Endometrium (tissue), 2 donors: ENCODE measurements around the gene SLC30A2.

Experiments used
- FAIRE-seq: peaks from 2 replicates; lab custom pipeline; 2012; peaks lifted over from hg19 to GRCh38; lab: Jason Lieb, UNC
- donor health status: control.
- donor health status: control.

SLC30A2 gene

DNA sequence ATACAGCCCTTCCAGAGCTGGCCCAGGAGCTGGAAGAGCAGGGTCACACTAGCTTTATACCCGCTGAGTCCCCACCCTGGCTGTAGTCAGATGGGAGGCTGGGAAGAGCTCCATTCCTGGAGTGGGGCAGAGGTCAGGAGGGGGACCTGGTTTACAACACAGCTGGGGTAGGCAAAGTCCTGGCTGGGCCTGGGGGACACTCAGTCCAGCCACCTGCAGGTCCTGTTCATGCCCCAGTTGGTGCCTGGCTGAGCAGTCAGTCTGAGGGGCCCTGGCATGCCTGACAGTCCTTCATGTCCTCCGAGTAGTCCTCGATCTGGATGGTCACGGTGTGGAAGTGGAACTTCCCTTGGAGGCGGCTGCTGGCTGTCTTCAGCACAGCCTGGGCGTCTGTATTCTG is 7.0 kb downstream of the SLC30A2 start:
- FAIRE-seq, result no peak

DNA sequence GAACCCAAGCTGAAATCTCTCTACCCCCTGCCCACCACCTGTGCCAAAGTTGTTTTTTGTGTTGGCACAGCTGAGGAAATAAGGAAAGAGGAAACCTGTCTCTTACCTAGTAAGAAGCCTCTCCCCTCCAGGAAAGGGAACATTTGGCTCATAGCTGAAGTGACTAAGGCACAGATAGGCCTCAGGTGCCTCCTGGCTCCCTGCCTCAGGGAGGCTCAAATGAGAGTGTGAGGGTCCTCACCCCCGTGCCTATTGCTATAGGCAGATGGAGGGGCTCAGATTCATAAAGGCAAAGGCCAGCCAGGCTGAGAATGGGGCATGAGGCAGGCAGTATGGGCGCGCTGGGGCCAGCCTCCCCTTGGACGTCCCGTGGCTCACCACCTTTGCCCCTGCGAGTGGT is 7.4 kb downstream of the SLC30A2 start:
- no peak for FAIRE-seq

DNA sequence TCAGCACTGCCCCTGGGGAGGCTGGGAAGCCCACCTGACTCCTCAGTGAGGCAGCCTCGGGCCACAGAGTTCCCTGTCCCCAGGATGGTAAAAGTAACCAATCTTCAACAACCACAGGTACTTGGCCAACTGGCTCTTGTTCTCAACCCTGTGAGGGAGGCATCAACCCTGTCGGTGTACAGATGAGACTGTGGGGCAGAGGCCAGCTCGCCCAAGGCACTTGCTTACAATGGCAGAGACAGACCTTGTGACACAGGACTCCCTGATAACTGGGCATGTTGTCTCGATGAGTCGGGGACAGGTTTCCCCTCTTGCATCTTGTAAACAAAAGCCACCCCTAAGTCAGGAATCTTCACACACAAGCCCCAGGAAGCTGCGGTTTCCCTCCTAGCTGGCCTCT is 8.0 kb downstream of the SLC30A2 start:
- no peak for FAIRE-seq

GRCh38 chr1:26036756-26037281 is 9.1 kb downstream of the SLC30A2 start:
- FAIRE-seq, result no peak

- no peak for FAIRE-seq
These were observed 9.8 kb downstream of the SLC30A2 start for GRCh38 chr1:26035959-26036755.

DNA sequence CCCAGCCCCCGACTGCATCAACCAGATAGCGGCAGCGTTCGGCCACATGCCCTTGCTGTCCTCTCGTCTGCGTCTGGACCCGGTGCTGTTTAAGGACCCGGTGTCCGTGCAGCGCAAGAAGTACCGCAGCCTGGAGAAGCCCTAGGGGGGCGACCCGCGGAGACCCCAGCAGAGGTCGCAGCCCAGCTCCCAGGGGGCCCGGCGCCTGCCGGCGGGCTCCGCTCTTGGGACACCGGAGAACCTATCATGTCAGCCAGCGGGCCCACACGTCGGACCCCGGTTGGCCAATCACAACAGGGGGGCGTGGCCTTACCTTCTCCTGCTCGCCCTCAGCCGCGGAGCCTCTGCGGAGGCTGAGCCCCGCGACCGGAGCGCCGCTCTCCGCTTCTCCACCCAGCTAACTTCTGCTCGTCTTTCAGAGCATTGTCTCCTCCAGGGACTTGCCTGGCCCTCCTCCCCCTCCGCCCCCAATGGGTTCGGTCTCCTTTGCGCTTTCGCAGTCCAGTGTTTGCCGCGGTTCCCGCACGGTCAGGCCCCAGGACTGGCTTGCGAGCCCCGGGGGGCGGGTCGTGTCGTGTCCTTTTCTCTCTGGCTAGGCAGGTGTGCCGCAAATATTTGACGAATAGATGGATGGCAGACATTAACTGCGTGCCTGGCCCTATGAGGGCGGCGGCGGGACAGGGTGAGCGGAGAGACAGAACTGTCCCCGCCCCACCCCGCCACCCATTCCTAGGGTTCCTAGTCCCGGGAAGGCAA is 10.5 kb downstream of the SLC30A2 start:
- FAIRE-seq, result no peak

- FAIRE-seq, result no peak
These were observed 11.3 kb downstream of the SLC30A2 start for GRCh38 chr1:26034504-26035202.

DNA sequence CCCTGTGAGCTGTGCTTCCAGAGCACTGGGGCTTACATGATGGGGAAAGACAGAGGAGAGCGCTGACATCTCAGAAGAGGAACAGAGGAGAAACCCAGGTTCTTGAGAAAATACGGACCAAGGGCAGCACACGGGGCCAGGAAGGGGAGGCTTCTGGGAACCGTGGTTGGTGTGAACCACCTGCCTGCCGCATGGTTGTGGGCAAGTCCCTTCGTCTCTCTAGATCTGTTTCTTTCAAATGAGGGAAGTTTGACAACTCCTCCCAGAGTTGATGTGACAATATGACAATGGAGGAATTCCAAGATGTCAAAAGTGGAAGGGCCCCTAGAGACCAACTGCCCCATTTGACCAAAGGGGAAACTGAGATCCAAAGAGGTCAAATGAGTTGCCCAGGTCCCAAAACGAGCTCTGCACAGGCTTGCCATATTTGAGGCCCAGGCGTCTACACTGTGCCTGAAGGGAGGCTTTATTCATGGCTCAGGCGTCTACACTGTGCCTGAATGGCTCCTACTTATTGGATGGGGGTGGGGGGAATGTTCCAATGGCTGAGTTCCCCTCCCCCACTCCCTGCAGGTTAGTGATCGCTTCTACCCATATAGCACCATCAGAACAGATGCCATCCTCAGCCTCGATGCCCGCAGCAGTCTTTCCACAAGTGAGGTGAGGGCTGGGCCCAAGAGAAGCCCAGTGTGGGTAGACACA is 13.1 kb downstream of the SLC30A2 start:
- no peak for FAIRE-seq

DNA sequence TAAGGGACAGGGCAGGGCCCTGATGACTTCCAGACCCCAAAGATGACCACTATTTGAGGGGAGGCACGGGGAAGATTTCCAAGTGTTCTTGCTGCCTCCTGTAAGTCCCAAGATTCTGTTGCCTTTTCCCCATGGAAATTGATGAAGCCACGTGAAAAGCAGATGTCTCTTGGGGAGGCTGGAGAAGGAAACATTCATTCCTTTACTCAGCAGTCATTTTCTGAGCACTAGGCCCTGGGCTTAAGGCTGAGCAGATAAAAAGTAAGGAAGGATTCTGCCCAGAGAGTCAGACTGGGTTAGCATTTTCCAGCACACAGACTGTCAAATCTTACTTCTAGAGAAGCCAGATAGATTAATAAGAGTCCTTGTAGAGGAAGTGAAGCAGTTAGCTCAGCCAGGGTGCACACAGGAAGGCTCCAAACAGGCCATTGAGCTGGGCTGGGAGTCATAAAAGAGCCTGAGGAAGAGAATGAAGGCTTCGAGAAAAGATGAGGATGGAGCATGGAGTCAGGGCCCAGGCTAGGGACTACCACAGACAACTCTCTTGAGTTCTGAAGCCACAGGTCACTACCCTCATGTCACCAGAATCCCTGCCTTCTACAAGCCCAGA is 14.2 kb downstream of the SLC30A2 start:
- FAIRE-seq, result no peak

- FAIRE-seq, result no peak
These were observed 14.7 kb downstream of the SLC30A2 start for GRCh38 chr1:26031196-26031595.

DNA sequence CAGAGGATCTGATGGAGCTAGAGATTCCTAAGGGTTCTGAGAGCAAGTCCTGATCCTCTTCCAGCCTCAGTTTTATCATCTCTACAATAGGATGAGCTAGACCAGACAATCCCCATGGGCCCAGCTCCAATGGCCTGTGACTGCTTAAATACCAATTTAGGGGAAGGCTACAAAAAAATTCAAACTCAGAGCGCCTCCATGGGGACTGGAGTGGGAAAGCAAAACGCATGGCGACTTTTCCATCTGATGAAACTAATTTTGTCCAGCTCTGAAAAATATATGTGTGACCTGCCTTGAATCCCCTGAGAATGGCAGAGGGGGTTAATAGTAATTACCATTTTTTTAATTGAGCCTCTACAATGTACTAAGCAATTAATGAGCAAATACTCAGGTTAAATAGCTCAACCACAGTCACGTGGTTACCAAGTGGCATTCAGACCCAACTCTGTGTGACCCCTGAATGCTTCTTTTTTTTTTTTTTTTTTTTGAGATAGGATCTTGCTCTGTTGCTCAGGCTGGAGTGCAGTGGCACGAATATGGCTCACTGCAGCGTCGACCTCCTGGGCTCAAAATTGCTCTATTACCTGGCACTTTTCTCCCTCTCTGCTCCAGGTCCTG is 15.9 kb downstream of the SLC30A2 start:
- FAIRE-seq, result no peak

DNA sequence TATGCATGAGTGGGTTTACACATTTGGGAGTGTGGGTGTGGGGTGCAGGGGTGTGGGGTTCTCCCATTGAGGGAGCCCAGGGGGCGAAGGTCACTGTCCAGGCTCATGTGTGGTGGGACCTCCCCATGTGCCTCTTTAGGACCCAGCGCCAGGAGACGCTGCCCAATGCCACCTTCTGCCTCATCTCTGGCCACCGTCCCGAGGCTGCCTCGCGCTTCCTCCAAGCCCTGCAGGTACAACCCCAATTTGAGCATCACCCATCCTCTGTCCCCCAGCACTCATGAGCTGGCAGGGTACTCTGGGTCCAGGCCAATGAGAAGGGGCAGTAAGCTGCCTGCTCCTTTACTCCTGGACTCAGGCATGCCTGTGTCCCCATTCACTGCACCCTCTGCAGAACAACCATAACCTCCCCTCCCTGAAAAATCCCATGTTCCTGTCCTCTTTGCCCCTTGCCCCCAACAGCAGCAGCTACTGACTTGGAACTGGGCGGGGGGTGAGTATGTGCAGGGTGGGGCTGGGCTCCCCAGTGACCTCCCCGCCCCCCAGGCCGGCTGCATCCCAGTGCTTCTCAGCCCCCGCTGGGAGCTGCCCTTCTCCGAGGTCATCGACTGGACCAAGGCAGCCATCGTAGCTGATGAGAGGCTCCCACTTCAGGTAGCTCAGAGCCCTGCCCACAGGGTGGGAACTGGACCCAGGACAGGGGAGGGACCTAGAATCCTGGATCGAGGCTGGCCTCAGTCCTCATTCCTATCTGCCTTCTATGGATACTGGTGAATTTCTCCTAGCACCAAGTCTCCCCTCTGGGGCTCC is 16.7 kb downstream of the SLC30A2 start:
- FAIRE-seq, result no peak

GRCh38 chr1:26028490-26028980 is 17.4 kb downstream of the SLC30A2 start:
- no peak for FAIRE-seq

DNA sequence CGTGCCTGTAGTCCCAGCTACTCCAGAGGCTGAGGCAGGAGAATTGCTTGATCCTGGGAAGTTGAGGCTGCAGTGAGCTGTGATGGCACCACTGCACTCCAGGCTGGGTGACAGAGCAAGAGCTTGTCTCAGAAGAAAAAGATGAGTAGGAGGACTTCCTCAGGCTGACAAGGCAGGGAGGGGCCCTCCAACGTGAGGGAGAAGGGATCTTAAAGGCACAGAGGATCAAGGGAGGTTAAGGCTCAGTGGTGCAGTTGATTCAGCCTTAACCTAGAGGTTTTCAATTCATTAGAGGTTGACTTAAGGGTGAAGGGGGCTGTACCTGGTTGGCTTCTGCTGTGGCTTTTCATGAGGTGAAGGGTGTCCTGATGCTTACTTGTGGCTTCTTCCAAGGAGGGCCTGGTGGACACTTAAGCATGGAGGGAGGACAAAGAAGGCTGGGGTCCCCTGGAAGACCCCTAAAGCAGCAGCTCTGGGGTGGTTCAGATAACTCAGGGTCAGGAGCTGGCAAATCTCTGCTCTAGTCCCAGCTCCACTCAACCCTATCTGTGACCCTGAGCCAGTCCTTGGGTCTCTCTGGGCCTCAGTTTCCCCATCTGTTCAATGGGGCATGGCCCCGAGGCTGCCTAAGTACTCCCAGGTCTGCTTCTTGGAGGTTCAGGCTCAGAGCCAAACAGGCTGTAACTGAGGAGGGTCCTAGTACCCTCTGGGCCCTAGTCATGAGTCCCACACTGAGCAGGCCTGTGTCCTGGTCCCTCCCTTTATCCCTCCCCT is 18.0 kb downstream of the SLC30A2 start:
- no peak for FAIRE-seq

DNA sequence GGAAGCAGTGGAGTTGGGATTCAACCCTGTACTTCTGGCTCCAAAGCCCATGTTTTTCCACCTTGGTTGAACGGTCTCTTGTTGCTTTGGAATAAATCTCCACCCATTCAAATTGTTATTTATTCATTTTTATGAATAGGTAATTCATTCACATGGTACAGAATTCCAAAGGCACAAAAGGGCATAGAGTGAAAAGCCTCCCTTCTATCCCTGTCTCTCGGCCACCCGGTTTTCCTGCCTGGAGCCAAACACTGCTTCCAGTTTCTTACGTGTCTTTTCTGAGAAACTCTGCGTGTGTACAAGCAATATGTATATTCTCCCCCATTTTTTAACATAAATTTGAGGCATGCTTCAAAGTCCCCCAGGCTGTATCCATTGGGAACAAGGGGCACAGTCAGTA is 20.4 kb downstream of the SLC30A2 start:
- no peak for FAIRE-seq

DNA sequence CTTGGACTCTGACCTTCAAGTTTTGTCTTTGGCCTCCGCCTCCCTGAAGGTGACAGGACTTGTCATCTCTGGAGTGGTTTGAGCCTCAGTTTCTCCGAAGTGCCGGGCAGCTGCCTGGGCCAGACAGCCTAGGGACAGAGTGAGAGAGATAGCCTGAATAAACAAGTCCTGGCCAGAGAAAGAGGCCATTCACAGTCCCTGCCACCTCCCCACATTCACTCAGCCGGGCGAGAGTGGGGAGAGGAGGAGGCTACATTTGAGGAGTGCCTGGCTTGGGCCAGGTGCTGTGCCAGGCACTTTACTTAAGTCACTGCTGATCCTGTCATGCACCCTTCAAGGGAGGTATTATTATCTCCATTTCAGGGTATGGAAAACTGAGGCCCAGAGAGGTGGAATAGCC is 20.9 kb downstream of the SLC30A2 start:
- no peak for FAIRE-seq

DNA sequence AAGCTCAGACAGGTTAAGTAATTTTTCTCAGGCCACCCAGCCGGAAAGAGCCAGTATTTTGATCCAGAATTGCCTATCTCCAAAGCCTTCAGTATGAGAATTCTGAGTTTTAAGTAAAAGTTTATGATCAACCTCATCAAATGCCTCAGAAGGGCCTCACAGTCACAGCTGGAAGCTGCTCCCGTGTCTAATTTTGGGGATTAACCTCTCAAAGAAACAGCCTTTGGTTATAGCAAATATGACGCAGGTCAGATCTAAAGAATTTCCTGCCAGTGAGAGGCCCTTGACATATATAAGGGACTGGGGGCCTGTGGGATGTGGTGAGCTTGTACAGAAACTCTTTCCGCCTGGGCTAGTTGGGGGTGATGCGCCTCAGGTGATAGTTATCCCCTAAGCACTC is 22.1 kb downstream of the SLC30A2 start:
- no peak for FAIRE-seq

- FAIRE-seq, result no peak
These were observed 22.9 kb downstream of the SLC30A2 start for GRCh38 chr1:26023009-26023408.

- no peak for FAIRE-seq
These were observed 23.5 kb downstream of the SLC30A2 start for GRCh38 chr1:26022404-26022779.
